HG03354 (cell line): ENCODE data around the gene EHMT2.
A peak's percentile ranks its signal among the peaks of the same experiment; 100 is the strongest.
"Not testable (repeated sequence)": the region's sequence is repeated elsewhere in the genome, so short reads cannot be mapped to it uniquely, and the experiment has no call there.

ENCODE experiments used
- ATAC-seq: cut with Tn5 transposase; IDR thresholded peaks from one replicate; pipeline ENCODE4 v1.9.1; 2021; ENCODE audit warnings: mild to moderate bottlenecking; ENCODE audit not compliant: unreplicated experiment, poor library complexity, severe bottlenecking

EHMT2 gene

DNA sequence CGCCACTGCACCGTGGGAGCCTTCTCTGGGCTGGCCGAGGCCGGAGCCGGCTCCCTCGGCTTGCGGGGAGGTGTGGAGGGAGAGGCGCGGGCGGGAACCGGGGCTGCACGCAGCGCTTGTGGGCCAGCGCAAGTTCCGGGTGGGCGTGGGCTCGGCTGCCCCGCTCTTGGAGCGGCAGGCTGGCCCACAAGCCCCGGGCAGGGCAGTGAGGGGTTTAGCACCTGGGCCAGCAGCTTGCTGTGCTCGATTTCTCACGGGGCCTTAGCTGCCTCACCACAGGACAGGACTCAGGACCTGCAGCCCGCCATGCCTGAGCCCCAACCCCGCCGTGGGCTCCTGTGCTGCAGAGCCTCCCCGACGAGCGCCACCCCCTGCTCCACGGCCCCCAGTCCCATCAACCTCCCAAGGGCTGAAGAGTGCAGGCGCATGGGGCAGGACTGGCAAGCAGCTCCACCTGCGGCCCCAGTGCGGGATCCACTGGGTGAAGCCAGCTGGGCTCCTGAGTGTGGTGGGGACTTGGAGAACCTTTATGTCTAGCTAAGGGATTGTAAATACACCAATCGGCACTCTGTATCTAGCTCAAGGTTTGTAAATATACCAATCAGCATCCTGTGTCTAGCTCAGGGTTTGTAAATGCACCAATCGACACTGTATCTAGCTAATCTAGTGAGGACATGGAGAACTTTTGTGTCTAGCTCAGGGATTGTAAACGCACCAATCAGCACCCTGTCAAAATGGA, 45.3 kb downstream of the EHMT2 start:
- not testable (repeated sequence) for ATAC-seq

DNA sequence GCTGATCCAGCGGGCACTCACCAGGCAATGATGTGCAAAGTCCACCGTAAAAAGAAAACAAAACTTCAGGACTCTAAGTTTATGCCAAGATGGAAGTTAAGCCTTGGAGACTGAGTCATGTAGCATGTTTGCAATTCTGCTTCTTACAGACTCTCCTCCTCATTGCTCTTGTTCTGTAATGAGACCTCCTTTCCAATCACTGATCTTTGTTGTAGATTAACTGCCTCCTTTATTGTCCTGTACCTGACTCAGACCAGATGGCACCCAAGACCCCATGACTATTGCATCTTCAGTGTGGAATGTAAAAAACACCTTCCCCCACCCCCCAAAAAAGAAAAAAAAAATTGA, 46.0 kb downstream of the EHMT2 start:
- no peak for ATAC-seq

DNA sequence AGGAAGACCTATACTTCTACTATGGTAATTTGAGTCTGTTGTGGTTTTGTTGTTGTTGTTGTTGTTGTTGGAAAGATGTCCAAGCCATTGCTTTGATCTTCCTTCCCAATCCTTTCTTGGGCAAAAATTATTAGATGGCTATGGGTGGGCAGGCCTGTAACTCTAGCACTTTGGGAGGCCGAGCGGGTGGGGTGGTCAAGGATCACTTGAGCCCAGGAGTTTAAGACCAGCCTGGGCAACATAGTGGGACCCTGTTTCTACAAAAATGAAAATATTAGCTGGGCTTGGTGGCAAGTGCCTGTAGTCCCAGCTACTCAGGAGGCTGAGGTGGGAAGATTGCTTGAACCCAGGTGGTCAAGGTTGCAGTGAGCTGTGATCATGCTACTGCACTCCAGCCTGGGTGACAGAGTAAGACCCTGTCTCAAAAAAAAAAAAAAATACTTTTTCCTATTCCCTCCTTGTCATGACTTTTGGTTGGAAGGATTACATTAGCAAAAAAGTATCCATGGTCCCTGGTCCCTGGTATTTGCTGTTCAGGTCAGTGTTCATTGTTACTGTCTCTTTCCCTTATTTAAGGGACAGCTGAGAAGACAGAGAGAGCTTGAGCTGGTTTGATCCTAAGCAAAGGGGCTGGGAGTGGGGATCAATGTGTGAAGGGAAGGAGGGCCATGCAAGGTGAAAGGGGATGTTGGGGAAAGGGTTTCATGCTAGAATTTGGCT, 46.6 kb downstream of the EHMT2 start:
- no peak for ATAC-seq

DNA sequence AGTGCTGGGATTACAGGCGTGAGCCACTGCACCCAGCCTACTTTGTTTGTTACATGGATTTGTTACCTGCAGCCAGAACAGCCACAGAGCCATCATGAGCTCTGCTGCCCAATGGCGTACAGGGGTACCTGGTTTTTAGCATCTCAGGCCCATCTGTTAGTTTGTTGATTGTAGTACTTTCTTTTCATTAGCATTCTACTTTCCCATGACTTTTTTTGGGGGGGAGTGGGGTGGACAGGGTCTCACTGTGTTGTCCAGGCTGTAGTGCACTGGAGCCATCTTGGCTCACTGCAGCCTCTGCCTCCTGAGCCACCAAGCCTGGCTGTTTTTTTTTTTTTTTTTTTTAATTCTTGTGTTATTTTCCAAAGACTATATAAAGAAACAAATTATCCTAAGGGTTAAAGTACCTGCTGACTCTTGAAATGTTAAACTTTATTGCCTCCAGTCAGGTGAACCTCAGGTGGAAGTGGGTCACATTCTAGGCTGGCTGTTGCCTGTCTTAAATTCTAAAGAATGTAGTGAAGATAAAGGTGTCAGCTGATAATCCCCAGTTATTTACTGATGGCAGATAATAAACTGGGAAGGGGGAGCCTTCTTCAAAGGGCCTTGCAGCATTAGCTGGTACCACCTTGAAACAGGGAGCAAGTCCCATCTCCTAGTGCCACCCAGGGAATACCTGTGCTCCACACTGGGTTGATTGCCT, 50.1 kb downstream of the EHMT2 start:
- ATAC-seq = no peak

DNA sequence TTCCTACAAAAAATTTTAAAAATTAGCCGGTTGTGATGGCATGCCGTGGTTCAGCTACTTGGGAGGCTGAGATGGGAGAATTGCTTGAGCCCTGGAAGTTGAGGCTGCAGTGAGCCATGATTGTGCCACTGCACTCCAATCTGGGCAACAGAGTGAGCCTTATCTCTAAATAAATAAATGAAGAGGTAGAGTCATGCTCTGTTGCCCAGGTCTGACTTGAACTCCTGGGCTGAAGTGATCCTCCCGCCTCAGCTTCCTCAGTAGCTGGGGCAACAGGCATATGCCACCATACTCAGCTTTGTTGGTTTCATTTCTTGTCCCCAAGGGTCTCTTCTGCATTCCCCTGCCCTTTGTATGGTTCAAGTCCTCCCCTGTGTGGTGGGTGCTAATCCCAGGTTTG, 53.0 kb downstream of the EHMT2 start:
- ATAC-seq = no peak

DNA sequence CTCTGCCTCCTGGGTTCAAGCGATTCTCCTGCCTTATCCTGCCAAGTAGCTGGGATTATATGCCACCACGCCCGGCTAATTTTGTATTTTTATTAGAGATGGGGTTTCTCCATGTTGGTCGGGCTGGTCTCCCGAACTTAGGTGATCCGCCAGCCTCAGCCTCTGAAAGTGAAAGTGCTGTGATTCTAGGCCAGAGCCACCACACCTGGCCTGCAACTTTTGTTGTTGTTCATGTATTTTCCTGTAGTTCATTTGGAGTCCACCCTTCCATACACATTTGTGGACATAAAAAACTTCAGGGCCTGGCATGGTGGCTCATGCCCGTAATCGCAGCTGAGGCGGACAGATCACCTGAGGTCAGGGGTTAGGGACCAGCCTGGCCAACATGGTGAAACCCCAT, 55.4 kb downstream of the EHMT2 start:
- ATAC-seq = no peak

DNA sequence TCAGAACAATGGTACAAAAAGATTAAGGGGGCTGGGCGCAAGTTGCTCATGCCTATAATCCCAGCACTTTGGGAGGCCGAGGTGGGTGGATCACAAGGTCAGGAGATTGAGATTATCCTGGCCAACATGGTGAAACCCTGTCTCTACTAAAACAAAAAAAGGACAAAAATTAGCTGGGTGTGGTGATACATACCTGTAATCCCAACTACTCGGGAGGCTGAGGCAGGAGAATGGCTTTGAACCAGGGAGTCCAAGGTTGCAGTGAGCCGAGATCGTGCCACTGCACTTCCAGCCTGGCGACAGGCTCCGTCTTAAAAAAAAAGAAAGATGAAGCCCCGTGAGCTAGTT, 57.7 kb downstream of the EHMT2 start:
- ATAC-seq = not testable (repeated sequence)

DNA sequence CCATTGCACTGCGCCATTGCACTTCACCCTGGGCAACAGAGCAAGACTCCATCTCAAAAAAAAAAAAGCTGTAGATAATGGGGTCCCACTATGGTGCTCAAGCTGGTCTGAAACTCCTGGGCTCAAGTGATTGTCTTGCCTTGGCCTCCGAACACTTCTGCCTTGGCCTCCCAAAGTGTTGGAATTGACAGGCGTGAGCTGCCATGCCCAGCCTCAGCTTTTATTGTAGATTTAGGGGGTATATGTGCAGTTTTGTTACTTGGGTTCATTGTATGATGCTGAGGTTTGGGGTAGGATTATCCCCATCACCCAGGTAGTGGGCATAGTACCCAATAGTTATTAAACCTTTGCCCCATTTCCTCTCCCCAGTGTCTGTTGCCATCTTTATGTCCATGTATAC, 58.5 kb downstream of the EHMT2 start:
- no peak for ATAC-seq

DNA sequence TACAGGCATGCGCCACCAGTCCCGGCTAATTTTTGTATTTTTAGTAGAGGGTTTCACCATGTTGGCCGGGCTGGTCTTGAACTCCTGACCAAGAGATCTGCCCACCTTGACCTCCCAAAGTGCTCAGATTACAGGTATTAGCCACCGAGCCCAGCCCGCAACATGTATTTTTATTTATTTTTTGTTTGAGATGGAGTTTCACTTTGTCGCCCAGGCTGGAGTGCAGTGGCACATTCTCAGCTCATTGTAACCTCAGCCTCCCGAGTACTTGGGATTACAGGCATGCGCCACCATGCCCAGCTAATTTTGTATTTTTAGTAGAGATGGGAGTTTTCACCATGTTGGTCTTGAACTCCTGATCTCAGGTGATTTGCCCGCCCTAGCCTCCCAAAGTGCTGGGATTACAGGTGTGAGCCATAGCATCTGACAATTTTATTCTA, 59.4 kb downstream of the EHMT2 start:
- not testable (repeated sequence) for ATAC-seq

DNA sequence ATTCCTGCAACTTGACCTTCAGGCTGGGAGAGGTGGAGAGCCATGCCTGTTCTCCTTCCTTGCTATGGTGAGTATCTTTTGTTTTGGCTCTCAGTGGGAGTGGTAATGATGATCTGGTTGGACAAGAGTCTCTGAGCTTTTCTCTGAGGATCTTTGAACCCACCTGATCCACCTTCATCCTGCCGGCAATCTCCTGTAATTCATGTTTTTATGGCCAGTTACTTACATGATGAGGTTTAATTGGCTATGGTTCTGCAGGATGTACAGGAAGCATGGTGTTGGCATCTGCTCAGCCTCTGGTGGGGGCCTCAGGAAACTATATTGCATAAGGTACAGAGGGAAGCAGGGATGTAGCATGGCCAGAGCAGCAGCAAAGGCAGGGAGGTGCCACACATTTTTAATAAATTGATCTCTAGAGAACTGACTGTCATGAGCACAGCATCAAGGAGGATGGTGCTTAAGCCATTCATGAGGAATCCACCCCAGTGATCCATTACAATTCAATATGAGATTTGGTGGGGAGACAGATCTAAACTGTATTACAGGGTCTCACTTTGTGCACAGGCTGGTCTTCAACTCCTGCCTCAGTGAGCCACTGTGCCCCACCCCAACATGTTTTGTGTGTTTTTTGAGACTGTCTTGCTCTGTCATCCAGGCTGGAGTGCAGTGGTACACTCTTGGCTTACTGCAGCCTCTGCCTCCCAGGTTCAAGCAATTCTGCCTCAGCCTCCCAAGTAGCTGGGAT, 60.0 kb downstream of the EHMT2 start:
- no peak for ATAC-seq

DNA sequence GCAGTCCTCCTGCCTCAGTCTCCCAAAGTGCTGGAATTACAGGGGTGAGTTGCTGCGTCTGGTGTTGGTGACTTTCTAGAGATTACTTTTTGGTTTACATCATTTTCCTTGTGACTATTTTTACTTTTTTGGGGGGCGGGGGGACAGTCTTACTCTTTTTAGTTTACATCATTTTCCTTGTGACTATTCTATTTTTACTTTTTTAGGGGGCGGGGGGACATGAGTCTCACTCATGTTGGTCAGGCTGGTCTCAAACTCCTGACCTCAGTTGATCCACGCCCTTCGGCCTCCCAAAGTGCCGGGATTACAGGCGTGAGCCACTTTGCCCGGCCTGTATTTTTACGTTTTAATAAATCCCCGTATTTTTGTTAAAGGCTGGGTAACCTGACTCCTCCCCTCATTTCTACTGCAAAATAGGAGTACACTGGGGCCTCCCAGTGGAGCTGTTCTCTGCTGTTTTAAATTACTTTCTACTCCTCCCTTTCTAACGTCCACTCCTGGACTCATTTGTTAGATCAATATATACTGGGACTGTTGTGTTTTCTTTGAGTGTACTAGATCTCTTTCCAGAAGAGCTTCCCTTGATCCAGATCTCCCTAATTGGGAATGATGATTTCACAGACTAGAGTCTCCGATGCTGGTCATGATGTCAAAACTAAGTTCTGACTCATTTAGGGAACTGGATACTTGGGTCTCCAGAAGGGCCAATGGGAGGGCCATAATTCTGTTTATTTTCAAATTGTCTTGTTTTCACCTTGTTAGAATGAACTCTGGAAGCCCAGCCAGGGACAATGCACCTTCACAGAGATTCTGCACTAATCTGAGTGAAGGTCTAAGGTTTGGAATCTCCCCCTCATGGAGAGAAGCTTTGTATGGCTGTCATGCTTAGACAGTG, 60.8 kb downstream of the EHMT2 start:
- no peak for ATAC-seq

DNA sequence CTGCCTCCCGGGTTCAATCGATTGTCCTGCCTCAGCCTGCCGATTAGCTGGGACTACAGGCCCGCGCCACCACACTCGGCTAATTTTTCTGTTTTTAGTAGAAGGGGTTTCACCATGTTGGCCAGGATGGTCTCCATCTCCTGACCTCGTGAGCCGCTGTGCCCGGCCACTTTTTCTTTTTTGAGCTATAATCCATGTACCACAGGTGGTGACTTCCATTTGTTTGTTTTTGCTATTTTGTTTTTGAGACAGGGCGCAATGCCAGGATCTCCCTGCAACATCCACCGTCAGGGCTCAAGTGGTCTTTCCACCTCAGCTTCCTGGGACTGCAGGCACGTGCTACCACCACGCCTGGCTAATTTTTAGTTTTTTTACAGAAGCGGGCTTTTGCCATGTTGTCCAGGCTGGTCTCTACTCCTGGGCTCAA, 61.4 kb downstream of the EHMT2 start:
- ATAC-seq = no peak

DNA sequence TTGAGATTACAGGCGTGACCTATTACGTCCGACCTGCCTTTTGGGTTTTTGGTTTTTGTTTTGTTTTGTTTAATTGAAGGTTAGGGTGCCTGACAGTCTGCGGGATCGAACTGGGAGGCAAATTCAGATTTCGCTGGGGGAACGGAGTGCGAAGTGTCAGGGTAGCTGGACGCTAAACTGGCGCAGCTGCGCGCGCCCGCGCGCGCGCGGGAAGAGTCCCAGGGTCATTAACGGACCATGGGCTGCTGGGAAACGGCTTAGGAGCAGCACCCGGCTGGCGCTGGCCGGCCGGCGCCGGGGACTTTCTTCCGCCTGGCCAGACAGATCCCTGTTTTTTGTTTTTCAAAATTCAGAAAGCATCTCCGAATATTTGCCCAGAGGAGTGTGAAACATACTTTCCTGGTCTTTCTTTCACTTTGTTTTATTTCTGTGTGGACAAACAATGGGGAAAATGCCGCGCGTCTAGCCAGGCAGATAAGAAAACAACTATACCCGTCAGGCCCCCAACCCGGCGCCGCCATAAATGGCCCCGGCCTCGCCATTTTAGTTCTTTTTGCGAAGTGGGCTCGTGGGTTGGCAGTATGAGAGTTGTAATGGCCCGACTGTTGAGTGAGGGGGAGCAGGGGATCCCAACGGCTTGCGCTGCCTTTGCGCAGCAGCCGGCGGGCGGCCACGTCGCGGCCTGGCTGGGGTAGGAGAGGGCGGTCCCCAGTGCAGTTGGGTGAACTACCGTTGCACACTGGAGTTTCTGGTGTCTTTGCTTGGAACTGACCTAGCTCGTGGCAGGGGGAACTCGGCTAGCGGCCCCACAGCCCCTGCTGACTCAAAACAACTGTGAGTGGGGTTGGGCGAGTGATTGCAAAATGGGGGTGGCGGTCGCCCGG, 62.9 kb downstream of the EHMT2 start:
- peak; percentile 45 for ATAC-seq

DNA sequence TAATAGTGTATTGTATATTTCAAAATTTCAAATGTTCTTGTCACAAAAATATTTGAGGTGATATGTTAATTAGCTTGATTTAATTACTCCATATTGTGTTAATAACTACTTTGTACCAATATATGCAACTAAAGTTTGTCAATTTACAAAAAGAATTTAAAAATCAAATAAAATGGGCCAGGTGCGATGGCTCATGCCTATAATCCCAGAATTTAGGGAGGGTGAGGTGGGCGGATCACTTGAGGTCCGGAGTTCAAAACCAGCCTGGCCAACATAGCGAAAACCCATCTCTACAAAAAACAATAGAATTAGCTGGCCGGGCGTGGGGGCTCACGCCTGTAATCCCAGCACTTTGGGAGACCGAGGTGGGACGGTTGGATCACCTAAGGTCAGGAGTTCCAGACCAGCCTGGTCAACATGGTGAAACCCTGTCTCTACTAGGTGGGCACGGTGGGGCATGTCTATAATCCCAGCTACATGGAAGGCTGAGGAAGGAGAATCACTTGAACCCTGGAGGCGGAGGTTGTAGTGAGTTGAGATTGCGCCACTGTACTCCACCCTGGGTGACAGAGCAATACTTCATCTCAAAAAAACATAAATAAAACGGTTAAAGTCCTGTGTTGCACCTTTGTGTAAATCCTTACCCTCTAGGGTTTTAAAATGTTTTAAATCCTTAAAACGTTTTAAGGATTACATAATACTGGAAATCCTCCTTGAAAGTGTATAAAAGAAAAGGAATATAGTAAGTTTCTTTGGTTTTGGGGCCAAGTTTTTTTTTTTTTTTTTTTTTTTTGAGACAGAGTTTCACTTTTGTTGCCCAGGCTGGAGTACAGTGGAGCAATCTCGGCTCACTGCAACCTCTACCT, 65.9 kb downstream of the EHMT2 start:
- ATAC-seq = no peak

DNA sequence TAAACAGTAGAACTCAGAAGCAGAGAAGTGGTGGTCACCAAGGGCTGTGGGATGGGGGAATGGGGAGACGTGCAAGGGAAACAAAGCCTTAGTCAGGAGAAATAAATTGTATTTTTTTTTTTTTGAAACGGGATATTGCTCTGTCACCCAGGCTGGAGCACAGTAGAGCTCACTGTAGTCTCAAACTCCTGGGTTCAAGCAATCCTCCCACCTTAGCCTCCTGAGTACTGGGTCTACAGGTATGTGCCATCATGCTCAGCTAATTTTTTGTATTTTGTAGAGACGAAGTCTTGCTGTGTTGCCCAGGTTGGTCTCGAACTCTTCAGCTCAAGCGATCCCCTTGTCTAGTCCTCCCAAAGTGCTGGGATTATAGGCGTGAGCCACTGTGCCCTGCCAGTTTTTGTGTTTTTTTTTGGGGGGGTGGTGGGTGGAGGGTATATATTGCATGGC, 66.6 kb downstream of the EHMT2 start:
- ATAC-seq = no peak
